ENCODE results near the gene ATP2B3.

Gene ATP2B3

DNA sequence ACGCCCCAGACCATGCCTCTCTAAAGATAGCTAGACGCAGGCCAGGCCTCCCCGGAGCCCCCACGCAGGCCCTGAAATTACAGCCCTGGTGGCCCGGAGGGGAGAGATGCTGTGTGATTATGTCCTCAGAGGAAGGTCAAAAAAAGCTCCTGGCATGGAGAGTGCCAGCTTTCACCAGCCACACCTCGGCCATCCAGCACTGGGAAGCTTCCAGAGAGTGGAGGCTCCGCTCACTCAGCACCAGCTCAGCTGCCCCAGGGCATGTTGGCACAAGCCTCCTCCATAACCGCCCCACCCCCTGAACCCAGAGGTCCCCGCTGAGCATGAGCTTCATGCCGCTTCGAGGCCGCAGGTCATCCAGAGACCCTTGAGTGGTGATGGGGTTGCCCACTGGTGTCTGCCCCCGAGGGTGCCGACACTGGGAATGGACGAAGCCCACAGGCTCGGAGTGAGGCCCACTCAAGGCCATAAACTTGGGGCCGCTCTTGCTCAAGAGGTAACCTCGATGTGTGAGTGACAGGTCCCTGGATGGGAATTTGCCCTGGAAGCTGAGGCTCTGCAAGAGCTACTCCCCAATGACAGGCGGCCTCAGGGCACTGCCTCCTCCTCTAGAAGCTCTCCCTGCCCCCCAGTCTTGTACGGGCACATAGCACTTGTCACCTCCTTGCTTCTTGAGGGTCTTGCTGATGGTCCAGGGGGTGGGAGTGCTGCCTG lies 27.1 kb upstream of the ATP2B3 start:
- DNase-seq = no peak

DNA sequence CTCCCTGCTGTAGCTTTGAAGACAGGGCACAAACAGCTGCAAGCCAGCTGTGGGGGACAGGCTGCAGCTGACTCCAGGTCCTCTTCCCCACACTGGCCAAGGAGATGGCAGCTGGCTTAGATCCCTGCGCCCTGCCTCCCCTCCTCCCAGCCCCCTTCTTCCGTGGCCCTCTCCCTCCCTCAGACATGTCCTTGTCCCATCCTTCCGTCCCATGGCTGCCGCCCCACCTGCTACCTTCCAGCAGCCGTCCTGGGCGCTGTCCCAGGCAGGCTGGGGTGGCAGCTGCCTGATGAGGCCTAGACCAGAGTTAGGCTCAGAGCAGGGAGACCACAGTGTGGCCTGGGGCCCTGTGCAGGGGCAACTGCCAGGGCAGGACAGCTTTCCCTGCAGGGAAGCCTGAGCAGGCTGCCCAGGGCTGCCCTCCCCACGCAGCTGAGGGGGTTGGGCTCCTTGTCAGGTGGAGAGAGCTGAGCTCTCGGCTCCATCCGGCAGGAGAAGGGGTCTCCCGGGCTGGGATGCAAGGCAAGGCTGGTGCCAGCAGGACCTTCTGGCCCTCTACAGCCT lies 26.0 kb upstream of the ATP2B3 start:
- DNase-seq = no peak

DNA sequence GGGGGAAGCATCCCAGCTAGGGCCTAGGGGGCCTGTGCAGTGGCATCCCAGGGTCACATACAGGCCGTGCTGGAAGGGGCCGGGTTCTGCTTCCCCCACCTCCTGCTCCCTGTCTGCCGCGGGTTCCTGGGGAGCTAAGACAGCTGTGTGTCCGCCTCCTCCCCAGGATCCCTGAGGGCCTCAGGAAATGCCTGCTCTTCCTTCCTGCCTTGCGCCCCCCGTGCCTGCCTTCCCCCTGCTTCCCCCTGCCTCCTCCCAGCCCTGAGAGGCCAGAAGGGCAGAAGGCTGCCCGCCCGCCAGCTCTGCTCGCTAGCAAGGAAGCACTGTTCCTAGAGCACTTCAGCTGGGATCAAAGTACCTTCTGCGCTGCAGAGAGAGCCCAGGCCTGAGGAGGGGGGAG lies 25.5 kb upstream of the ATP2B3 start:
- no peak for DNase-seq

DNA sequence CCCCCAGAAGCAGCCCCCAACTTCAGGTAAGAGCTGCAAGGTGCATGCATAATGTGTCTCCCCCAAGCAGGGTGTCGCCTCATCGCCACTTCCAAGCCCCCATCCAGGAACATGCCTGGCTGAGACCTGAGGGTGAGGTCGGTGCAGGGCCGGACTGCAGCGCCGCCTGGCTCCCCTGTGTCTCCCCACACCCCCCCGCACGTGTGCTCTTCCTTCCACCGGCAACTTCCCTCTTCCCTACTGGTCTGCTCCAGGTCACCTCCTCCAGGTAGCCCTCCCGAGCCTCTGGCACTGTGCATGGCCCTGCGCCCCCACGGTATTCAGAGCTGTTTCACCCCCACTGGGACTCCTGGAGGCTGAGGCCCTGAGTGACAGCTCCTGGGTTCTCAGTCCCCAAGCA lies 24.9 kb upstream of the ATP2B3 start:
- DNase-seq = no peak

DNA sequence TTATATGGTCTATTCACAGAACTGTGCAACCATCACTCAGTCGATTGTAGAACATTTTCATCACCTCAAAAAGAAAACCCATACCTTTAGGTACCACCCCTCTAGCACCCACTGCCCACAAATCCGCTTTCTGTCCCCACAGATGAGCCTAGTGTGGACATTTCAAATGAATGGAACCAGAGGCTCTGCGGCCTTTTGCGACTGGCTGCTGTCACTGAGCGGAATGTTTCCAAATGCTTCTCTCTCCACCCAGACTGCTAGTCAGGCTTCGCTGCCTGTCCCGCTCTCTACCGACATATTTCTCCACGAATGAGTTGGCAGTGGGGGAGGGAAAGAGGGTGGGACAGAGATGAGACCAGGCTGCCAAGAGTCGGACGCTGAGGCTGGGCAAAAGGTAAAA lies 24.4 kb upstream of the ATP2B3 start:
- DNase-seq = no peak

DNA sequence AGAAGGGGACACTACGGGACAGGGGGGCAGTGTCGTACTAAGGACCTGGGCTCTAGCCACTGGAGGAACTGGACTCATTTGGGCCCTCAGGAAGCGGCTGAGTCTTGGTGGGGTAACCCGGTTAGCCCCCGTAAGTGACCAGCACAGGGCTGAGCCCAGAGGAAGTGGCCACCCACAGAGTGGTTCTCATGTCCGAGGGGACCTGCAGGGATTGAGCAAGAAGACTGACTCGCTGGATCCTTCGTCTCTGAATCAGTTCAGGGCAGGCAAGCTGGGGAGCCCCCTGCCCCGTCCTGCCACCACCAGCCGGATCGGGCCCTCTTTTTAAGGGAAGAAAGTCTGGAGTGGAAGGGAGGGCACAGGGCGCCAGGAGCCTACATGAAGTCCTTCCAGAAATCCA lies 23.4 kb upstream of the ATP2B3 start:
- no peak for DNase-seq

DNA sequence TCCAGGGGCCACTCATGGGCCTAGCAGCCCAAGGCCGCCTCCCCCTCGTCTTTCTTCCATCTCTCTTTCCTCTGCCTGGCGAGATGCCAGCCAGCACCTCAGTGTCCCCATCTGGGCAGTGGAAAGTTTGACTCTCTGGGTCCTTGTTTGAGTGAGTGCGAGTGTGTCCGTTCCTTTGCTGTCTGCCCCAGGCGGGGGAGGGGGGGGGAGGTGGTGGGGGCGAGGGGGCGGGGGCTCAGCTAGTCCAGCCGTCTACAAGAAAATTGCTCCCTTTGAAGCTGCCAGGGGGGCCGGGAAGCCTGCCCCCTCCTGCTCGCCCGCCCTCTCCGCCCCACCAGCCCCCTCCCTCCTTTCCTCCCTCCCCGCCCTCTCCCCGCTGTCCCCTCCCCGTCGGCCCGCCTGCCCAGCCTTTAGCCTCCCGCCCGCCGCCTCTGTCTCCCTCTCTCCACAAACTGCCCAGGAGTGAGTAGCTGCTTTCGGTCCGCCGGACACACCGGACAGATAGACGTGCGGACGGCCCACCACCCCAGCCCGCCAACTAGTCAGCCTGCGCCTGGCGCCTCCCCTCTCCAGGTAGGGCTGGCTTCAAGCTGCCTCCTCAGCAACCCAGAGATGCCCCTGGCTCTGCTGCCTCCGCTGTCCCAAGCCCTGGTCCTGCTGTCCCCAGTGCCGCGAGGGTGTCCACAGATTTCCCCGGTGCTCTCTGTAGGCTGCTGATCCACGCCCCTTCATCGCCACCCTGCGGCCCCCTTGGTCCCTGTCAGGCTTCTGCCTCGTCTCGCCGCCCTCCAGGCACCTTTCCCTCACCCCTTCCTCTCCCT lies 22.7 kb upstream of the ATP2B3 start, which contains the start of gene BGN:
Gene BGN, plus strand, starts transcription at position 440 of the 821 bp plus-strand sequence. CDS start 9,652 bp downstream, outside the sequence.
- DNase-seq = no peak

DNA sequence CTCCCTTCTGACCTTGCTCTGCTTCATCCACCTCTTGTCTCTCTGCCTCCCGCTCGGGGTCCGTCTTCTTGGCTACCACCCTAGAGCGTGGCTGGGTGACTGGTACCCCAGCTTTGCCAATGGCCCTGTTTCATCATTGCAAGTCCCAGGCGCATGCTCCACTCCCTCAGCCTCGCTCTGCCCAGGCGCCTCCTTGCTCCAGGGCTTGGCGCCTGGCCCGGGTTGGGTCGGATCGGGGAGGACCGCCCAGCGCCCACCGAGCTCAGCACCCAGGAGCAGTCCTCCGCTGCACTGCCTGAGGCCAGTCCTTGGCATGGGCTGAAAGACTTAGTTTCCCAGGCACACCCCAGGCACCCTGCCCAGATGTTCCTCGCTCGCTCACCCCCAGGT lies 22.1 kb upstream of the ATP2B3 start:
- DNase-seq = no peak

DNA sequence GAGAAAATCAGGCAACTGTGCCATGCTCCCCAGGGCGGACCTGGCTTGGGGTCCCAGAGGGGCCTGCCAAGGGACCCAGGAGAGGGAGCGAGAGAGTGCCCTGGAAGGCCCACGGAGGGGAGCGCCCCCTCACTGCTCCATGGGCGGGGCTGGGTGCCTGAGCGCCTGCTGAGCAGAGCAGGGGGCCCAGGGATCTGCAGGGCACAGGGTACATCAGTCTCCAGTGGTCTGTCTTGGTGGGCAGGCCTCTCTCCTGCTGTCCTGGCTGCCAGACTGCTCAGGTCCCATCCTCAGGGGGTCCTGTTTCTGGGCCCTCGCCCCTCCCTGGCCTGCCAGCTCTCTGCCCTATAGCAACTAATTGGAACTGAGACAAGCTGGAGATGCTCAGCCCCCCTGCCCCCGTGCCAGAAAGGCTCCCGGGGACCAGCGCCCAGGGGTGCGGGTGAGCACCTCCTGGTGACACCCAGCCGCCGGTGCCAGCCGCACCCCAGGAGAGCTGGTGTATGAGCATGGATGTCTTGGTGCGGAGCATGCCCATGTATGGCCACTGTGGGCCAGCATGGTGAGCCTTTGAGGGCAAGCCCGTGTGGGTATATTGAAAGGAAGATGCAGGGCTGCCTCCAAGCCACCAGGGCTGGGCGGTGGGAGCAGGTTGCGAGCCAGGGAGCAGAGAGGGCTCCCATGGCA lies 21.4 kb upstream of the ATP2B3 start:
- DNase-seq = no peak

DNA sequence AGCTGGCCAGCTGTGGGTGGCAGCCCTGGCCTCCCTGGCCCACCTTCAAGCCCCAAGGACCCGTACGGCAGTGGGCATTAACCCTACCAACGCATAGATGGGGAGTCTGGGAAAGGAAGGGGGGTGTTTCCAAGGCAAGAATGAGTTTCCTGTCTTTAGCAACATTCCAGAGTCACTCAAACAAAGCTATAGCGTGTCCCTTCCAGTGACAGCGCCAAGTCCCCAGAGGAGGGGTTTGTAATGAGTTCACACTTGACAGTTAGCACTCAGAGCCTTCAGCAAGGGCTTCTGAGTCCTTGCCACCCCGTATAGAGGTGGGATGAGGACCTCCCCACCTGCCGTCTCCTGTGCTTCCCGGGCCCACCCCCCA lies 20.9 kb upstream of the ATP2B3 start:
- DNase-seq = no peak

DNA sequence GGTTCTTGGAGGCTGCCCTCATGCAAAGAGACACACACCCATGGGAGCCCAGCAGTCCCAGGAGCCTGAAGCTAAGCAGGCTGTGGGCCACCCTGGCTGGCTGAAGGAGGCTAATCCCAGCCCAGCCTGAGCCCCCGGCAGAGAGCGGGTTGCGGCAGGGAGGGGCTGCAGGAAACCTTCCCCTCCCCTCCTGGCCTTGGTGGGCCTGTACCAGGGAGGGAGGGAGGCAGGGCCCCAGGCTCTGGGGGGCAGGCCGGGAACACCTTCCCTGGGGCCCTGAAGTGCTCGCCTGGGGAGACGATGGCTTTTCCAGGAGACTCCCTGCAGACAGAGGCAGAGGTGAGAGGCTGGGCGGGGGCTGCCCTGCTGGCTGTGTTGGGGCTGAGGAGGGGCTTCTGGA lies 19.0 kb upstream of the ATP2B3 start:
- DNase-seq = no peak

DNA sequence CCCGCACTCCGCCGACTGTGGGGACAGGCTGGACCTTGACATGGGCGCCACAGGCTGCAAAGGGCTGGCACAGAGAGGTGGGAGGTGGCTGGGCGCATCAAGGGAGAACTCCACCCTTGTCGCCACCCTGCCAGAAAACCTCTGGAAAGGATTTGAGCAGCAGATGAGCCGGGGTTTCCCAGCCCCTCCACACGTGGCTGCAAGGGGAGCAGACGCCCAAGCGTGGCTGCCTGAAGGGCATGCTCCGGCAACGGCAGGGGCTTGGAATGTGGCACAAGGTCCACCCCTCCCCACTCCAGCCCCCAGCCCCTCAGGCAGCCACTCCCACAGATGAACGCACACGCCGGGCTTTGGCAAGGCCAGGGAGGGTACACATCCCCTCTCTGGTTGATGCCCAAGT lies 18.1 kb upstream of the ATP2B3 start:
- DNase-seq = no peak

DNA sequence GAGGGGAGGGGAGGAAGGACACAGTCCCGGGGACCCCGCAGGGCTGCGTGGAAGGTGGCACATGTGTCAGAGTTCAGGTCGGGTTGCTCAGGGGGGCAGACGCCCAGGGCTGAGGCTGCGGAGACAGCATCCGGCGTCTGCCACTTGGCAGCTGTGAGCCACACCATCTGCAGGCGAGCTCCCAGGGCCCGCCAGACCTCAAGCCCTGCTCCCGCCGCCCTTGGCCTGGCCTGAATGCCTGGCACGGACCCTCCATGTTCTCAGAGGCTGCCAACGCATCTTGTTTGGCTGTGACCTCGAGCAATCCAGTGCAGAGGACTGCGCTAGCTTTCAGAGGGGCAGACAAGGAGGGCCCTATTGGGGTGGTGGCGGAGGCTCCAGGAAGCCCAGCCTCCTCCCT lies 17.6 kb upstream of the ATP2B3 start:
- no peak for DNase-seq

DNA sequence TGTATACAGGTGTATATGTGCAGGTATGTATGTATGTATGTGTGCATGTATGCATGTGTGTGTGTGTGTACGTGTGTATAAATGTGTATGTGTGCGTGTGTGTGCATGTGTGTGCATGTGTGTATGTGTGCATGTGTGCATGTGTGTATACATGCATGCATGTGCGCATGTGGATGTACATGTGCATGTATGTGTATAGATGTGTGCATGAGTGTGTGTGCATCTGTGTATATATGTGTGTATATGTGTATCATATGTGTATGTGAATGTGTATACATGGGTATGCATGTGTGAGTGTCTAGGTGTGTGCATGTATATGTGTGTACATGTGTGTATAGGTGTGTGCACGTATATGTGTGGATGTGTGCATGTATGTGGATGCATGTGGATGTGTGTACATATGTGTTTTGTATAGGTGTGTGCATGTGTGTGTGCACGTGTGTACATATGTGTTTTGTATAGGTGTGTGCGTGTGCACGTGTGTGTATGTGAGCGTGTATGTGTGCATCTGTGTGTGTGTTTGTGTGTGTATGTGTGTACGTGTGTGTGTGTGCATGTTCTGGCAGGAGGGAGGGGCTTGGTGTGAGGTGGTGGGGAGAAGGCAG lies 16.7 kb upstream of the ATP2B3 start:
- DNase-seq = no peak

DNA sequence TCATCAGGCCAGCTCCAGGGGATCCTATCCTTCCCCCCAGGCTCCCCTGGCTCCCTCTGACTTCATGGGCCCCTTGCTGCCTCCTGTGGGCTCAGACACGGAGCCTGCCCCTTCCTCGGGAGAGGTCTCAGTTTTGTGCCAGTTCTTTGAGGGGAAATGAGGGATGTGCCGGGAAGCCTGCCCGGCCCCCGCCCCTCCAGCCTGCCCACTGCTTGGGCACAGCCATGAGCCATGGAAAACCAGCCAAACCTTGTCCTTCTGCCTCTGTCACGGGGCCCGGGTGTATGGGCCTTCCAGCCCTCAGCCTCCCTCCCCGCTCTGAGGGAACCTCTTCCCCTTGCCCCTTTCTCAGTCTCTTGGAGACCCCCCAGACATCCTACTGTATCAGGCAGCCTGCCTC lies 15.9 kb upstream of the ATP2B3 start:
- DNase-seq = no peak

DNA sequence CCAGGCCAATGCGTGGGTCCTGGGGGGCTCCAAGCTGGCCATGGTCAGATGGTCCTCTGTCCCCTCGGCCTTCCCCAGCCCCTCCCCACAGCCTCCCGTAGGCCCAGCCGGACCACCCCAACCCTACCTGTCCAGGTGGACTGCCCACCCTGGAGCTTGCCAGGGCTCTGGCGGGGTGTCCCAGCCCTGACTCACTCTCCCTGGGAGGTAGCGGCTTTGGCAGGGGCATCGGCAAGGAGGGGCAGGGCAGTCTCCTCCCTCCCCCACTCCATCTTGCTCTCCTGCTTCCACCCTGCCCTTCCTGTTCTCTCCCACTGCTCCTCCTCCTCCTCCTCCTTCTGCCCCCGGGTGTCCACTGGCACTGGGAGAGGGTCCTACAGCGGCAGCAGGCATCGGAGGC lies 15.3 kb upstream of the ATP2B3 start:
- no peak for DNase-seq

DNA sequence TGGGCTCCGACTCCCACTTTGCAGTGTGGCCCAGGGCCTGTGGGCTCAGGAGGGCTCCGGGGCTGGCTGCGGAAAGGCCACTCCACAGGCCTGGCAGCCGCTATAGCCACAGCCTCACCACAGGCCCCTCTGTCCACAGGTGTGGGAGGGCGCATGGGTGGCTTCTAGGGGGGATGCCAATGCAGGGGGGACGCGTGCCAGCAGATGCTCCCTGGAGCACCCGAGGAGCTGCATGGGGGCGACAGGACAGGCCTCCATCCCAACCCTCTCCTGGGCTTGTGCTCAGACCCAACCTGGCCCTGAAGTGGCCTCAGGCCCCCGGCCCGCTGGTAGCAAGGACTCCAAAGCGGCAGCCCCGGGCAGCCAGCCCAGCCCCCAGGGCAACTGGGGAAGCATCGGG lies 14.6 kb upstream of the ATP2B3 start:
- no peak for DNase-seq

DNA sequence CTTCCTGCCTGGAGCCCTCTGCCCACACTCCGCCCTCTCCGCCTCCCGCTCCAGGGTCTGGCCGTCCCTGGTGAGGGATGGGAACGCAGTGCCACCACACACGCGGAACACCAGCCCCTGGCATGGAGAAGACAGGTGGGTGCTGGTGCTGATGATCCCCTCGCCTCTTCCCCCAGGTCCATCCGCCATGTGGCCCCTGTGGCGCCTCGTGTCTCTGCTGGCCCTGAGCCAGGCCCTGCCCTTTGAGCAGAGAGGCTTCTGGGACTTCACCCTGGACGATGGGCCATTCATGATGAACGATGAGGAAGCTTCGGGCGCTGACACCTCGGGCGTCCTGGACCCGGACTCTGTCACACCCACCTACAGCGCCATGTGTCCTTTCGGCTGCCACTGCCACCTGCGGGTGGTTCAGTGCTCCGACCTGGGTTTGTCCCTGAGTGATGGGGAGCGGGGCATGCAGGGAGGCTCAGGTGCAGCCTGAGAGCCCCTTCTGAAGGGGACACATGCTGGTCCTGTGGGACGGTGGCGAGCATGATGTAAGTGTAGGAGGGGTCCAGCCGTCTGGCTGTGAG lies 12.9 kb upstream of the ATP2B3 start:
- no peak for DNase-seq

DNA sequence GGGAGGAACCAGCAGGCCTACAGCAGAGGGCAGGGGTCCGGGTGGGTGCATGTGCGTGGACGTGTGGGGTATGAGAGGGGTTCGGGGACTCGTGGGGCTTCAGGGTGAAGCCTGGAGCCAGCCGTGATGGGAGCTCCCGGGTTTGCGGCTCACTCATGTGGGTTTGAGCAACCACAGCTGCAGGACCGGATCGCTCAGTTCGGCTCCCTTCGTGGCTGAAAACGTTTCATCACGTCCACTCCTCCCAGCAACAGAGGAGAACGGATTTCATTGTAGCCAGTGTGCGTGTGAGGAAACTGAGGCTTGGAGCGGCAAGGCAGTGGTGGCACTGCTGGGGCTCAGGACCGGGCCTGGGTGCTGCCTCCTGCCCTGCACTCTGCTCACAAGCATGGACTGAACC lies 12.1 kb upstream of the ATP2B3 start:
- DNase-seq = no peak

DNA sequence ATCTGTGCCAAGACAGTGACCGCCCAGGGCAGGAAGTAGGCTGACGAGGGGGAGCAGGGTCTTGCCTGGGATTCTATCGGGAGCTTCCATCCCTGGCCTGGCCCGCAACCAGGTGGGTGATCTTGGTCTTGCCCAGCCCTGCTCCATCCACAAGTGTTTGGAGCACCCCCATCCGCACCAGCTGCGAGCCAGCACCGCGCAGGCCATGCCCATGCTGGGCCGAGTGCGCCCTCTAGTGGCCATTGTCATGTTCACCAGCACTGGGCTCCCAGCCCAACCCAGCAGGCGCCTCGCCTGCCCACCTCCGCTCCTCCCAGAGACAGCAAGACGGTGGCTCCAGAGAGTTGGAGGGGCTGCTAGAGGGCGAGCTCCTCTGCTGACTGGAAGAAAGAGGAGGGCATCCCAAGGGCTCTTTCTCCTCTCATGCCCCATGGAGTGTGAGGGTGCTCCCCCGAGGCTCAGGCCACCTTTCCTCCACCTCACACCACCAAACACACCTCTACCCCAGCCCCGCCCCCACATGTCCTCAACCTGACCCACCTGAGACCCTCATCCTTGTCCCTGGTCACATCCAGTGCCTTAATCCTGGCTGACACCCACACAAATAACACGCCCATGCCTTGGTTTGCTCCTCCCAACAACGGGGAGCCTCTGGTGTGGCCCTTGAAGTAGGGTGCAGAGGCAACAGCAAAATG lies 9.8 kb upstream of the ATP2B3 start:
- peak; percentile 81 for DNase-seq

DNA sequence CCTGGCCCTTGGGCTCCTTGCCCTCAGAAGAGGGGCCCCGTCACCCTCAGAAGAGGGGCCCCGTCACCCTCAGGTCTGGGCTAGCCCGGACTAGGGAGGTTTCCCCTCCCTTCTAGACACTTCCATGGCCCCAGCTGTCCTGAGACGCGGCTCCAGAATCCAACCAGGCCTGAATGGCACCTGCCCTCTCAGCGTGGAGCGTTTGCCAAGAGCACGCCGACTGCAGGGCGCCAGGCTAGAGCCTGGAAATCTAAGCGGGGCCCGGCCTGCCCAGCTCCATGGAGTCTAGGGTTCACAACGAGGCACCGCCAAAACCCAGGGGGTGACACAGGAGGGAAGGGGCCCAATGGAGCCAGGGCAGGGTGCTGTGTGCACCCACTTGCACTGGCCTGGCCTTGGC lies 7.8 kb upstream of the ATP2B3 start:
- DNase-seq = no peak

DNA sequence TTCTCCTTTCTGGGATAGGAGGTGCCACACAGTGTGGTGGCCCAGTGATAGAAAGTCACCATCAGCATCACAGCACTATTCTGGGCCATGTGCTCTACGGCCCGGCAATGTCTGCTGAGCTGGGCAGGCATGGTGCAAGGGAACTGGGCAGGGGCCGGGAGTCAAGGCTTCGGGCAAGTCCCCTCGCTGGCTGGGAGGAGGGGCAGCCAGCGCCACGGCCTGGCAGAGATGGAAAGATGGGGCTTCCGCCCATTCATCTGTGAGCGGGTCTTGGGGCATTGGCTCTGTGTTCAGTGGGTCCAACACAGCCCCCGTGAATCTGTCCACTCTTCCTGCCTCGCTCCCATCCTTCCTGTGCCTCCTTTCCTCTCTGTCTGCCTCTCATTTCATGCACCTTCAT lies 7.1 kb upstream of the ATP2B3 start:
- DNase-seq = no peak

Data from activated CD4-positive, alpha-beta T cell treated with anti-CD3 and anti-CD28 coated beads, Interleukin-2, amount 50 U/mL, for 16 hours (primary cell).